ENCODE measurements around the gene SLC2A11. TPM values are rescaled to one million over a fixed set of nuclear protein-coding genes. Genes with fewer than 3 reads are reported as not detected.

Gene SLC2A11
- total RNA-seq, 4 donors from 2014 or later, result 8.3 to 16.0 (median 14.8) TPM

- H3K36me3 ChIP-seq, result no peaks in the 10 kb centered on the region
- no peak overlapping the region for H3K27ac ChIP-seq
Observed at GRCh38 chr22:23878219-23878618, 20.5 kb downstream of the SLC2A11 start.

GRCh38 chr22:23882370-23882769 is 24.7 kb downstream of the SLC2A11 start:
- H3K27ac ChIP-seq, result no peak overlapping the region
- no peak overlapping the region for H3K4me3 ChIP-seq
- TF ChIP-seq POLR2A (IDR thresholded peaks at IDR 0.05) (no peak), CTCF (IDR thresholded peaks at IDR 0.05) (no peak)
- no peak for DNase-seq
- no peaks in the 10 kb centered on the region for H3K27me3 ChIP-seq
- no peaks in the 10 kb centered on the region for H3K9me3 ChIP-seq
- H3K4me1 ChIP-seq, result no peaks in the 10 kb centered on the region
- H3K36me3 ChIP-seq, result no peaks in the 10 kb centered on the region

More at GRCh38 chr22:23878219-23878618, 20.5 kb downstream of the SLC2A11 start:
- Histone ChIP-seq H3K9me3 (no peaks in the 10 kb centered on the region), H3K27me3 (no peaks in the 10 kb centered on the region), H3K4me3 (no peak overlapping the region), H3K4me1 (no peaks in the 10 kb centered on the region)
- TF ChIP-seq POLR2A (IDR thresholded peaks at IDR 0.05) (no peak), CTCF (IDR thresholded peaks at IDR 0.05) (no peak)
- no peak for DNase-seq

GRCh38 chr22:23883658-23884057 is 26.0 kb downstream of the SLC2A11 start:
- TF ChIP-seq POLR2A (IDR thresholded peaks at IDR 0.05) (no peak), CTCF (IDR thresholded peaks at IDR 0.05) (no peak)
- Histone ChIP-seq H3K36me3 (no peaks in the 10 kb centered on the region), H3K4me3 (no peak overlapping the region), H3K27me3 (no peaks in the 10 kb centered on the region), H3K4me1 (no peaks in the 10 kb centered on the region), H3K9me3 (no peaks in the 10 kb centered on the region), H3K27ac (no peak overlapping the region)
- no peak for DNase-seq

- Histone ChIP-seq H3K27me3 (no peaks in the 10 kb centered on the region), H3K27ac (no peak overlapping the region), H3K9me3 (no peaks in the 10 kb centered on the region), H3K4me1 (no peaks in the 10 kb centered on the region), H3K4me3 (no peak overlapping the region), H3K36me3 (no peaks in the 10 kb centered on the region)
- DNase-seq, result no peak
- TF ChIP-seq CTCF (IDR thresholded peaks at IDR 0.05) (no peak), POLR2A (IDR thresholded peaks at IDR 0.05) (no peak)
Observed at GRCh38 chr22:23884140-23884539, 26.5 kb downstream of the SLC2A11 start.

GRCh38 chr22:23888615-23889401 is 31.1 kb downstream of the SLC2A11 start:
- no peak for TF ChIP-seq POLR2A (IDR thresholded peaks at IDR 0.05)
- TF ChIP-seq CTCF (IDR thresholded peaks at IDR 0.05), result no peak
- no peak for DNase-seq
- H3K27ac ChIP-seq, result no peak overlapping the region
- H3K4me3 ChIP-seq, result no peak overlapping the region
- no peaks in the 10 kb centered on the region for H3K9me3 ChIP-seq
- peaks cover 3 to 5% (median 5%) of the 10 kb centered on the region in 4 donors for H3K4me1 ChIP-seq
- no peaks in the 10 kb centered on the region for H3K27me3 ChIP-seq
- H3K36me3 ChIP-seq, result no peaks in the 10 kb centered on the region
